GM19463 (cell line): ENCODE results near the gene ZFHX2.

Source experiments
- ATAC-seq: cut with Tn5 transposase; IDR thresholded peaks from one replicate; pipeline ENCODE4 v1.9.1; 2021; ENCODE audit warnings: mild to moderate bottlenecking, moderate library complexity; ENCODE audit not compliant: unreplicated experiment

Gene ZFHX2

GRCh38 chr14:23481979-23482822 lies 69.4 kb downstream of the ZFHX2 start:
- no peak for ATAC-seq

GRCh38 chr14:23481362-23481970 lies 70.1 kb downstream of the ZFHX2 start:
- ATAC-seq: no peak

- no peak for ATAC-seq
Observed at GRCh38 chr14:23478109-23478759, 73.3 kb downstream of the ZFHX2 start.

- ATAC-seq: no peak
Observed at GRCh38 chr14:23470947-23471346, 80.6 kb downstream of the ZFHX2 start.
